SK-N-MC (cell line): ENCODE results near the gene MAP3K5.

Experiments
- EZH2 ChIP-seq: fragments of 200-600 bp; sonication (generic); IDR thresholded peaks from one replicate; pipeline ENCODE4 v1.6.1; 2017; ENCODE audit warnings: antibody characterized with exemption
- FOXP2 ChIP-seq: optimal IDR thresholded peaks from 2 replicates; pipeline ENCODE3; 2011; ENCODE audit warnings: mild to moderate bottlenecking, moderate library complexity; ENCODE audit not compliant: insufficient read depth; ENCODE audit errors: extremely low read length, control extremely low read depth
- POLR2AphosphoS5 ChIP-seq: IDR thresholded peaks from 2 replicates; pipeline ENCODE4 v1.6.1; 2012; ENCODE audit warnings: mild to moderate bottlenecking, low read depth, low read length, borderline replicate concordance

DNA sequence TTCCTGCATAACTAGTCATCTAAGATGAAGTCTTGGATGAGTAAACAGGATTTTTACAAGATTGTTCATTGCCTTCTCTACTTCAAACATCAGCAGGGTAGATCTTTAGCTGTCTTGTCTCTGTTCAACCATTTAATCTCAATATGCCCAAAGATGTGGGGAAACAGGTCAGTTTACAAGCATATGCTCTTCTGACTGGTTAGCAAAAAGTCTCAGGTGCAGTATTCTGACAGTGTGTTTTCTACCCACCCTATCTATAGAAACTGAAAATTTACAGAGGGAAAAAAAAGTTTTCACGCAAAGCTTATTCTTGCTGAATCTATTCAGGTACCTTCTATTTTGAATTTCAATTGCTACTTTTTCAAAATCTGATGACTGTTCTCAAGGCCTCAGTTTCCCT is 29.0 kb downstream of the MAP3K5 start:
- no peak for TF ChIP-seq POLR2AphosphoS5
- no peak for TF ChIP-seq EZH2
- no peak for TF ChIP-seq FOXP2
